SH-SY5Y (cell line): Measurements from ENCODE around the gene MTIF2.

Experiments used
- GATA2 ChIP-seq: IDR thresholded peaks from 2 replicates; pipeline ENCODE4 v1.6.1; 2011; ENCODE audit warnings: mild to moderate bottlenecking, low read depth, low read length
- GATA3 ChIP-seq: IDR thresholded peaks from 2 replicates; pipeline ENCODE4 v1.6.1; 2011; ENCODE audit warnings: low read depth, mild to moderate bottlenecking, low read length, moderate library complexity

- TF ChIP-seq GATA2: no peak
- no peak for TF ChIP-seq GATA3
These were observed 32.2 kb upstream of the MTIF2 start for GRCh38 chr2:55301277-55301676.
